ENCODE results near the gene RASGRF2. TPM values are rescaled to one million over a fixed set of nuclear protein-coding genes. Genes with fewer than 3 reads are reported as not detected.
"Not testable (repeated sequence)": the region's sequence is repeated elsewhere in the genome, so short reads cannot be mapped to it uniquely, and the experiment has no call there.

RASGRF2 gene
- total RNA-seq, 1 donor from 2014 or later, result not detected

DNA sequence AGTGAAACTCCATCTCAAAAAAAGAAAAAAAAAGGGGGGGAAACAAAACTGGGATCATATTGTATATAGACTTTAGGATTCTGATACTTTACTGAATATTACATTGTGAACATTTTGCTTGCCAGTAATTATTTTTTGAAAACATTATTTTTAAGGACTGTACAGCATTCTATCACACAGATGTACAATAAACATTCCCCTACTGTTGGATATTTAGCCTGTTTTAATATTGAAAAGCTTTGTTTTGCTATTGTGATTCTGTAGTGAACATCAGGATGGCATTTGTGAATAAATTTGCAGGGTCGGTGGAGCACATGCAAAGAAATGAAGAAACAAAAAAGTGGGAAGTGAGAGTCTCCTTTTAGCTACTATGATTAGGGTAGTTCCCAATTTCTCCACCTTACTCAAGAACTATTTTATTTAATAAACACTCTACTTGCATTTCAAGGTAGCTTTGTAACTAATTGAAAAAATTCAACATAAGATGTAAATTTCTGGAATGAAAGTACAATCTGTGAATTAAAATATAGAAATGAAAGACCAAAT is 18.7 kb downstream of the RASGRF2 start:
- DNase-seq (ENCODE audit: low read depth), result no peak

DNA sequence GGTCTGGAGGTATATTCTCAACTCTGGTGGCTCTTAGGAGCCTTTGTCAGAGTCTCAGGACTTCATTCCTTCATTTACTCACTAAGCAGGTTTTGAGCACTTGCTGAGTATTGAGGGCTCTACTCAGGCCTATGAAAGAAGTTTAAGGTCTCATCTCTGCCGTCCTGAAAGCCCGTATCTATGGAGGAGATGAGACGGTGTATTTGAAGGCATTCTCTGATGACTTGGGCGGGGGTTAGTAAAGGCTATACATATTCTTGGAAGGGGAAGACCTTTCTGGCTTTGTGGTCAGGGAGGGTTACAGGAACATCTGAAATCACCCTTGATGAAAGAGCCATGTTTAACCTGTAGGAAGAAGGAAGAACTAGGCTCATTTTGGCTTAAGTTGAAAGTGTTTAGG is 21.9 kb downstream of the RASGRF2 start:
- no peak for DNase-seq (ENCODE audit: low read depth)

DNA sequence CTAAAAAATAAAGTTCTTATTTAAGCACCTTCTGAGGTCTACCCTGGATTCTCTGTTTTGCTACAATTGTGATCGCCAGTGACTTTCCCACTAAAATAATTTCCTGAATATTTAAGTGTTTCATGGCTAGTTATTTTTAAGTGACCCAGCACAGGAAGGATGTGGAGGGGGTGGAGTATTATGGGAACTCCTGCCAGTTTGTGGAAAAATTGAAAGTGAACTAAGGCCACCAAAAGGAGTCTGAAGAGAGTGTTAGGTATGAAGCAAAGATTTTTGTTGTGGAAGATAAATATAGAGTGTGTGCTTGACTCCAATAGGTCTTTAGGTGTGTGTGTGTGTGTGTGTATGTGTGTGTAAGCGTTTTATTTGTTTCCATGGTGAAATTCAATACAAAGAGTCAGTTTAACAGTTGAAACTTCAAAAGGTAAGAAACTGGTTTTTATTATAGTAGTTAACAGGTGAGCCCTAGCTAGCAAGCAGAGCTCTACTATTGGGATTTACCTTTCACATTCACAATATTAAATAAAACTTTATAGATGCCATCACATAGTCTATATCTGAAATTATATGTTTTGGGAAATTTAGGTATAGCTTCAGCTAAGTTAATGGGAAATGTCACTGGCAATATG is 25.6 kb downstream of the RASGRF2 start:
- DNase-seq (ENCODE audit: low read depth), result no peak

DNA sequence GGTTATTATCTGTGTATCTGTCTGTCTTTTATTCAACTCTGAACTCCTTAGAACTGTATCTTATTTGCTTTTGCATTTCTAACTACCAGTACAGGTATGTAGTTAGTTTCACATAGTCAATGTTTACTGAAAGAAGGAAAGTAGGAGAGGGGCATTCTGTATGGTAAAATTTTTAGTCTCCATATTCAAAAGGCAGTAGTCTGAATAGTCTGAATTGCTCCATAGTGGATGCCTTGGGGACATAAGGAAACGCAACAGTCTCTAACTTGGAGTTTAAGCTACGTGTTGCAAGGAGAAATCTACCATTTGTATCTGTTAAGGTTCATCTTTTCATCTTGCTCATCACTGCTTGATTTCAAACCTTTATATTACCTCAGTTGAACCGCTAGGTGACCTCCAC is 26.2 kb downstream of the RASGRF2 start:
- DNase-seq (ENCODE audit: low read depth), result no peak

DNA sequence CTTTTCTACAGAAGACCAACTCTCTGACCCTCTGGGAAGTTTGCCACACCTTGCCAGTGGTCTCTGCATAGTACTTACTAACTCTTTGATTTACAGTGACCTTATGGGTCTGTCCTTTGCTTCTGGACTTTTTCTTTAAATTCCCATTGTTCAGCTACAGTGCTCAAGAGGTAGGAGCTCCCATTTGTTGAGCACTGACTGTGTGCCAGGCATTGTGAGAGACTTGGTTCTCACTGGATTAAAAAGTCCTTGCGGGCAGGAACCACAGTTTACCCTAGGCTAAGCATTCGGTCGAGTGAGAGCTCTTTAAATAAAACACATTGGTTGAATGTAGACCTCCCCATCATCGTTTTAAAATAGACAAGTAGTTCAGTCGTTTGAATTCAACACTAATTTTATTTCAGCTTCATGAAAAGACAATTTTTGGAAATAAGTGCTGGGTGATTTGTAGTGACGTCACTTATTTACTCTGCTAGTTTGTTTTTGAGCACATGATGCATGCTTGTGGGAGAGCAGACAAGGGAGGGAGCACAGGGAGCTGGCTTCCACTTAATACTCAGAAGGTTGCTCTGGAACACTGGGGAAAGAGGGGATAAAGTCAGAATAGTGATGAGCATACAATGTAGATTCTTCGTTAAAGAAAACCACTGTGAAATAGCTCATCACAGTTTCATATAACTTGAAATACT is 27.1 kb downstream of the RASGRF2 start:
- DNase-seq (ENCODE audit: low read depth), result no peak

DNA sequence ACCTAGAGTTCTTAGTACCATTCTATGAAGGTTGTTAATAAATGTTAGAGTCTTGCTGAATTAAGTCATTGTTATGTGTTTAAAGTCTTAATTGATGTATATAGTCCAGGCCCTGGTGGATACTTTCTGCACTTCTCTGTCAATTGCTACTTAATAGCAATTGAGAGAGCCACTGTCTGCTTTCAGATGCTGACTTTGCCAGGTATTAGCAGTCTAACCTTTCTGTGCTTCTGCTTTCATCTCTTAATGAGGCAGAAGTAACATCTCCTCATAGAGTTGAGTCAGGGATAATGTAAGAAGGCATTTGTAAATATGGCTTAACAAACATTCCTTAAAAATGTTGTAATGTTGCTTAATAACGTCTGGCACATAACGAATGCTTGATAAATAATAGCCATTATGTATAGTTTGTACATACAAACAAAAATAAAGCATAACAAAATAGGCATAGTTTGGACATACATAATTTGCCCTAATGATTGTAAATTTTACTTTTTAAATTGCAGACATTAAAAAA is 28.3 kb downstream of the RASGRF2 start:
- no peak for DNase-seq (ENCODE audit: low read depth)

DNA sequence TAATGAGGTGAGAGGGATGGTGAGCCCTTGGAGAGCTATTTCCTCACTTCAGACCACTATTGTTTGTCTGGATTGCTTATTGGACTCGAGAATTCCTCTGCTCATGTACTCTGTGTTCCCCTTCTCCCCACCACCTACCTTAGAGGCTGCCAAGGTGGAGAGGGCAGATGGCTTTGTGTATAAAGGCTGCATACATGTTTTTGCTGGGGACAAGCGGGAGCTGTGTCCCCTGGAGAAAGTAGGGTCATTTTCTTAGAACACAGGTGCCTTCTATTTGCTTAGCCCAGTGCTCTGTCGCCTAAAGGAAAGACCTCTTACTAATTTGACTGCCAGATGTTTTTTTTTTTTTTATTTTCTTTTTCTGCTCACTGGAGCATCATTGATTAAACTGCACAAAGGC is 29.7 kb downstream of the RASGRF2 start:
- no peak for DNase-seq (ENCODE audit: low read depth)

DNA sequence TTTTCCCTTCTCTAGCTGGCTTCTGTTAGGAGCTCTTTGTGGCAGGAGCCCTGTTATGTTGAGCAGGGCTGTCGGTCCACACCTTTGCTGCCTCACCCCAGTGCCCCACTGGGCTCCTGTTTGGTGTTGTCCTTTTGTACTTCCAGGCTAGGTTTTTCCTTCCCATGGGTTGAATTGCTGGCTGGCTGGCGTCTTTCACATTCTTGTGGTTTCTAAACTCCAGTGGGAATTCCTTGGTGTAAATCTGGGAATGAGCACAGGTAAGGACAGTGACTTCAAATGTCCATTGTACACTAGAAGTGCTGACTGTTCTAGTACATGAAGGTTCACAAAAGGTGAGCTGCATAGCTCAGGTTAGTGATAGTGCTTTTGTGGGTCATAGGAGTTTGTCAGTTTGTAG is 30.4 kb downstream of the RASGRF2 start:
- DNase-seq (ENCODE audit: low read depth), result no peak

DNA sequence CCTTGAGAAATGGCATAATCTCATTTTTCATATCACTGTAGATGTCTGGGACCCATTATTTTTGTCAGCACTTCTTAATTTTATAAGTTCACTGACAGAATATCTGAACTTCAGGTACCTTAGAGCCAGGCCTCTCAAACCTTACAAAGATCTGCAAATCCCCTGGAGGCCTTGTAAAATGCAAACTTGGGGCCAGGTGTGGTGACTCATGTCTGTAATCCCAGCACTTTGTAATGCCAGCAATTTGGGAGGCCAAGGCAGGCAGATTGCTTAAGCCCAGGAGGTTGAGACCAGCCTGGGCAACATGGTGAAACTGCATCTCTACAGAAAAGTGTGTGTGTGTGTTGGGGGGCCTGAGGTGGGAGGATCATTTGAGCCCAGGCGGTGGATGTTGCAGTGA is 30.8 kb downstream of the RASGRF2 start:
- DNase-seq (ENCODE audit: low read depth), result no peak

DNA sequence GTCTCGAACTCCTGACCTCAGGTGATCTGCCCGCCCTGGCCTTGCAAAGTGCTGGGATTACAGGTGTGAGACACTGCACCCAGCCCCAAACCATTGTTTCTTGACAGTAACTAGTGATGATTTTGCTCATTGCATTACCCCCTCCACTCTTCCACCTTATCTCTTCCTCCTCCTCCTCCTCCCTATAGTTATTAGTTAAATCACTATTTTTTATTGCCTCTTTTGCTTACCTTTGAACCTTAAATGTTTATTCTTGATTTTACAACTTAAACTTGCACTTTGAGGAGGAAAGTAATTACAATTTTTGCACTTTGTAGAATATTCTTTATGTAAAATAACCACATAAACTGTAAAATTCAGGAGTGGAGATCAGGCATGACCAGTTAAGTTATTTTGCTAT is 35.7 kb downstream of the RASGRF2 start:
- no peak for DNase-seq (ENCODE audit: low read depth)

DNA sequence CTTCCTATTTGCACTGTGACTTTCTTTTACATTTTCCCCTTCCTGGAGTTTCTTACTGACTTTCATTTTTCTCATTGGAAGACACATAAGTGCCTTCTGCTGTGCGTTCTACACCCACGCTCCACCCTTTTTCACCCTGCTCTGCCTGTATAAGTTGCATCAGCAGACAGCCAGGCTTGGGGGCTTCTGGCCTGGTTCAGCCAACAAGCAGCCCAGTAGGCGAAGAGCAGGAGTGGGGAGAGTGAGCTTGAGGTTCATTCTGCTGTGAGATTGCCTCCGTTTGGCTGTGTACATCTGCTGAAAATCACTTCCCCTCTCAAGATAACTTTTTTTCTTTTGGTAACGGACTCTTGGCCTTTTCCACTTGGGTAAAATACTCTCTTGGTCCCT is 38.4 kb downstream of the RASGRF2 start:
- no peak for DNase-seq (ENCODE audit: low read depth)

DNA sequence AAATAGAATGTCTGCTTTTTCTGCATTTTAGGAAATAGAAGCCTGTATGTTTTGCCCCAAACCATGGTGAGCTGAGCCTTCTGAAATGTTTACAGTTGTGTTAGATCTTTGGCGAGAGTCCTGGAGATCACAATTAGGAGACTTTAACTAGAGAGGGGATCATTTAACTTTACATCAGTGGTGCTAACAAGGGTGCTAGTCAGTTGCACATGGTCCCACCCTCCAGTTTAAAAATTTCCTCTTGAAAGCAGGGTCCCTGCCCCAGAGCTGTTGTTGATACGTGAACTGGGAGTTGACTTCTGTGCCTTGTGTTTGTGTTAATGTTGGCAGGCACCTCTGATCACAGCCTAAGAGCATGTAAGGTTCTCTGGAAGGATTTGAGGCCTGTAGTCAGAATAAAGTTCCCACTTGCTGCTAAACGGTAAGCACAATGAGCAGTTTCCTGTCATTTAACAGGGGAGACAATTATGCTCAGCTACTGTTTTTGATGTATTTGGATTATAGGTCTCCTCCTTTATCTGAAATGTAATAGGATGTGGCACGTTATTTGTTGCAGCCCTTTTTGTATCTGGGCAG is 43.7 kb downstream of the RASGRF2 start:
- DNase-seq (ENCODE audit: low read depth), result no peak

DNA sequence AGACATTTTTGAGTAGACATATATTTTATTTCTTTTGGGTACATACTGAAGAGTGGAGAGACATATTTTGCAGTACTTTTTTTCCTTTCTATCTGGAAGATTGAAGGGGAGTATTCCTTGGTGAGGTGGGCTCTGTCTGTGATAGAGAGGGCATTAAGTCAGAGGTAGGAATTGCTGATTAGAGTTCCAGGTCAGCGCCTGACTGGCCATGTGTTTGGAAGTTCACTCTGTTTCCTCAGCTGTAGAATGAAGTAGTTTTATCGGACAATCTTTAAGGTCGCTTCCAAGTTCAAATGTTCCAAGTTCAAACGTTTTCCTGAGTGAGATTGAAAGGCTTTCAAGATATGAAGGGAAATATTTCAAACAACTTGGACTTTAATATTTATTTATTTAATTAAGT is 45.5 kb downstream of the RASGRF2 start:
- DNase-seq (ENCODE audit: low read depth), result no peak

DNA sequence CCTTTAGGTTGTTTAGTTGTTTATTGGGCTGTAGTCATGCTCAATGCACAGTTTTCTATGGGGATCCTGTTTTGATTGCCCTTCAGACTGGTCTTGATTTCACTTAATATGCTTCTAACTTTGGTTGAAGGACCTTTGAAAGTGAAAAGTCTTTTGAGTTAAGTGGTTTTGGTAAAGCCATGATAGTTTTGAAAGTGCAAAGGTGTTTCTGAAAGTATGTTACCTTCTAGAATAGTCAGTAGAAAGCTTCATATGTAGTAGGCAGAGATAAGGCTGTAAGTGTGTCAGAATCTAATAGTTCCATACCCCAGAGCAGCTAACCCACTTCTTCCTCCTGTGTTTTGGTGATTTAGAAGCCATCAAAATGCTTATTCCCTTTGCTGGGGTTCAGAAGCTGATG is 46.1 kb downstream of the RASGRF2 start:
- DNase-seq (ENCODE audit: low read depth), result no peak

DNA sequence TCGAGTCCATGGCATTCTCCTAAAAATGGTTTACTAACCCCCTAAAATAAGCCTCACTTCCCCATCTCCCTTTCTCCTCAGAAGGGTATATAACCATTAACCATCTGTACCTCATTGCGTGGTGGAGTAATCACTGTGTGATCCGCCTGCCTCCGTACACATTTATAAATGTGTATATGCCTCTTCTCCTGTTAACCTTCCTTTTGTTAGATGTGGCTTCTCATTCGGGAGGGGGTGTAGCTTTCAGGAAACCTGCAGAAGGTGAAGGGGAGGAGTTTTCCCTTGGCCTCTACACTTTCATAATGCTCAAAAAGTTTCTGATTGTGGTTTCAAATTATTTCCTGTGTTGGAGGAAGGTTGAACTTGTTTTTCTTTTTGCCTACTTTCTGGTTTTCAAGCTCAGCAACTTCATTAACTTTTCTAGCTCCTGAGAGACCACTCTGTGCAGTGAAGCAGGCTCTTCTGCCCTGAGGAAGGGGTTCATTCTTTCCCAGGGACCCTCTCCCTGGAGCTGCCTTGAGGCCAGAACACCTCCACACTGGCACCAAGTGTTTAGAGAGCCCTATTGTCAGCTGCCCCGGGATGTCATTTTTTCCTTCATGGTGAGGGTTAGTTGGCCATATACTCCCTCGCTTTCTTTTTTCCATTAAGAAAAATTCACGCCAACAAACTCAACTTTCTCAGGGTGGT is 46.9 kb downstream of the RASGRF2 start:
- no peak for DNase-seq (ENCODE audit: low read depth)

DNA sequence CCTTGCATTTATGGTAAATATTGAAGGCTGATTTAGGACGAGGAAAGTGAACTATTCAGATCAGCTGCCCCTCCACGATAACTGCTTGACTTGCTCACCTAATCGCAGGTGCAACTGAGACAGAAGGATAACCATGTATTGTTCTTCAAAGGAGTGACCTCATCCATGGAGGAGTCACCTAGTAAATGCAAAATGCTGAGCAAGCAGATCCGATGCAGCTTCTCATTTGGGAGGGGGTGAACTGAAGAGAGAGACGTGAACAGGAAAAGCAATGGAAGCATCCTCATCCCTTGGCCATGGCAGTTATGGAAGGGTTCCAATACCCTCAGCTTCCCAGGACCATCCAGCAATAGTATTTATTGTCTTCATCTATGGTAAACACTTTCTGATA is 47.5 kb downstream of the RASGRF2 start:
- DNase-seq (ENCODE audit: low read depth), result no peak

DNA sequence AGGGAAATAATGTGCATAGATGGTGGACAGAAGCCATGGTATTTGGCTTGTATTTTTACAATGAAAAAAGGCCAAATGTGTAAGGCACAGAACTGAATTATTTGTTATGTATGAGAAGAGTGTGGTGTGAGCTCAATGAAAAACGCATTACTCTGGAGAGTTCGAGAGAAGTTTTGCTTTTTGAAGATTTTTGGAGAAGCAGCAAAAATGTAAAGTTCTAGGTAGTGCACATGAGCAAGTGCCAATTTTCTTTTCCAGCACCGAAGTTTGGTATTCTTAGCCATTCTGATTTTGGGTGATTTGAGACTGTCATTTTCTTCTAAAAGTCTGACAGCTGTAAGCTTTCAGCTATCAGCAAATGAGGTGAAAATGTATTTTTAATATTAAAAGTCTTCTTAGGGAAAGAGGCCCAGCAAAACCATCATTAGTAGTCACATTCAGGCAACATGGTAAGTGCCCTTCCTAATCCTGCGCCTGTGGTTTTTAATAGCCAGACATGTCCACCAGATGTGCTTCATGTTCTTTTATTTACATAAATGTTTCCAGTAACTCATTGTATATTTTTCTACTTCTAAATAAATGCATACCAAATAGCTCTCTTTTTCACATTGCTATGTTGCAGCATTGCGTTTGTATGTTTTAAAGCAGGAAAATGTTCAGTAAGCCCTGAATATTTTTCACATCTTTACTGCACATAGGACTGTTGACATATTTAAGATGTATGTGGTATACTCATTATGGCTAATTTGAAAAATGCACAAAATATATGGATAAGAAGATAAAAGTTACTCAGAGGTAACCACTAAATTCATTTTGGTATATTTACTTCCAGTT is 50.4 kb downstream of the RASGRF2 start:
- no peak for DNase-seq (ENCODE audit: low read depth)

DNA sequence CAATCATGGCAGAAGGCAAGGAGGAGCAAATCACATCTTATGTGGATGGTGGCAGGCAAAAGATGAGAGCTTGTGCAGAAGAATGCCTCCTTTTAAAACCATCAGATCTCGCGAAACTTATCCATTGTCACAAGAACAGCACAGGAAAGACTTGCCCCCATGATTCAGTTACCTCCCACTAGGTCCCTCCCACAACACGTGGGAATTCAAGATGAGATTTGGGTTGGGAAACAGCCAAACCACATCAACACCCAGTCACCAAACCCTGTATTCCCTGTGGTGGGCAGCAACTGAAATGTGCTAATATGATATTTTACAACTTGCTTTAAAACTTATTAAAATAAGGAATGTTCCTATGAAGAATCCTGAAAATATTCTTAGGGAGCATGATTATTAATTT is 54.2 kb downstream of the RASGRF2 start:
- no peak for DNase-seq (ENCODE audit: low read depth)

DNA sequence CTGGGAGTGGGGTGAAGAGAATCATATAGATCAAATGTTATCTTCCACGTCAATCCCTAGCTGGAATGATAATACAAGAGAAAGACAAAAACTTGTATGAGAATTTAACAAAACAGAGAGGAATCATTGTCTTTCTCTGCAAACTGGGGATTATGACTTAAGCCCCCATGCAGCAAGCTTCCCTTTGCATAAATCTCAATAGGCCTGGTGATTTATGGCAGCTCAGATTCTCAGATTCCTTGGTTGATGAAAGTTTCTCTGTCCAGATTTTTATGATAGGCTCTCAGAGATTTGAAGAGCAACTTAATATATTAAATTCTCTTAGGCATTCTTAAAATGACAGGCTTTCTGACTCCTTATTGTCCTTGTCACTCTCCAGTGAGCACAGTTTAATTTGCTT is 56.0 kb downstream of the RASGRF2 start:
- no peak for DNase-seq (ENCODE audit: low read depth)

DNA sequence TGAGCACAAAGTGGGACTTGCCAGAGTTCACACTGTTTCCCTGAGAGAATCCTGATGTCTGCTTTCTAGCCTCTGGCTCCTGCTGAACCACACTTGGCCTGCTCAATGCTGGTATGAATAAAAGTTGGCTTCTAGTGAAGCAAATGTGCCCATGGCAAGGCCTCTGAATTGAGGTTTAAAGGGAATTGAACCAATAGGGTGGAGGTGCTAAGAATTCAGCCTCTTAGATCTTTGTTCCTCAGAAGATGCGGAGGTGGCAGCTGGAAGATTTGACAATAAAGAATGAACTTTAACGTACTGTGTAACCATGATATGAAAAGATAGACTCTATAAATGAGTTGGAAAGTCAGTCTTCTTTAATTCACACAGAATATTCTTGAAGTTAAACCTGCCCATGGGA is 57.2 kb downstream of the RASGRF2 start:
- no peak for DNase-seq (ENCODE audit: low read depth)

DNA sequence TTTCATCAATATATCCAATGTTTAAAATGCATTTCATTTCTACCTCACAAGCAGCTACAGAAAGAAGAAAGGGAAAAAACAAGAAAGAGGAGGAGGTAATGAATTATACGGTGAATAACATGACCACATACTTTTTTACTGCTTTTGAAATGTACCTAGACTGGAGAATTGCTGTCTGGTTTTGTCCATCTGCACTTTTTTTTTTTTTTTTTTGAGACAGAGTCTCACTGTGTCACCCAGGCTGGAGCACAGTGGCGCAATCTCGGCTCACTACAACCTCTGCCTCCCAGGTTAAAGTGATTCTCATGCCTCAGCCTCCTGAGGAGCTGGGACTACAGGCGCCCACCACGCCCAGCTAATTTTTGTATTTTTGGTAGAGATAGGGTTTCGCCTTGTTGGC is 58.4 kb downstream of the RASGRF2 start:
- DNase-seq (ENCODE audit: low read depth), result not testable (repeated sequence)
